Subcutaneous adipose tissue (tissue), 4 donors: ENCODE results near the gene HYCC2. TPM values are rescaled to one million over a fixed set of nuclear protein-coding genes. Genes with fewer than 3 reads are reported as not detected.

Experiments used
- total RNA-seq, 4 donors: library from RNA; depleted of rRNA; stranded (reverse); fragments of >200 nt; gene quantifications; one replicate each; pipeline ENCODE4 v1.1.0, GENCODE V29; 2016
- TF ChIP-seq, protein P1 (sequence below): fragments of 450-650 bp; IDR thresholded peaks from one replicate; pipeline ENCODE4 v1.5.1; 2016; ENCODE audit warnings: low read depth, mild to moderate bottlenecking, control low read depth, antibody characterized with exemption, moderate library complexity

Gene HYCC2
- total RNA-seq: 10 to 100 TPM; 30.5 to 47.1 (median 35.9) TPM

DNA sequence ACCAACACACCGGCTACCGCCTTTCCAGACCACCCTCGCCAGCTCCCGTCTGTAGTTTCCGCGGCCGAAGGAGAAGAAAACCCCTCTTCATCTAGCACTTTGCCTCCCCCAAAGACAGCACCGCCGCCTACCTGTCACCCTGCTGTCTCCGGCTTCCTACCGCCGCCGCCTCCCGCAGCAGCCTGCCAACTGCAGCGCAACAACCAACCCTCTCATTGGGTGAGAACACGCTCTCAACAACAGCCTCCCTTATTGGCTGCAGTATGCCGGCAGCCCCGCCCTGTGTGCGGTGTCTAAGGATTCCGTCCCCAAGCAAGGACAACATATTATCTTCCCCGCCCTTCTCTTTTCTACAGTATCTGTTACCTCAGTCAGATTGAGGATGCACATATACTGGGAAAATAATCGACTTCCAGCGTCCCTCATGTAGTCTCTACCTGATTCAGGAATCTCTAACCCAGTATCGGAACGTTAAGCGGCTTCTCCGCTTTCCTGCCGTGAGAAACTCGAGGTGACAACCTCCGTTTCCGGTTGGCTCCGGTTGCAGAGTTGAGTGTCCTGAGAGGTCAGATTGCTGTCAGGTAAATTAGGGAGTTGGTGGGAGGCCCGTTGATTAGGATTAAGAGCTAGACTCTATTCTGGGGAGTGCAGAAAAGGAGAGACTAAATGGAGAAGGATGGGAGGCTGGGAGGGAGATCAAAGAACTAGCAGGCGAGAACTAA, at the start of gene HYCC2, which contains the start of gene NDUFB3:
Gene HYCC2, minus strand, starts transcription at position 193 of the 722 bp plus-strand sequence. CDS start 47,662 bp downstream, outside the sequence.
Gene NDUFB3, plus strand, starts transcription at position 523 of the 722 bp plus-strand sequence. CDS start 6,882 bp downstream, outside the sequence.
- TF ChIP-seq, protein P1, sequence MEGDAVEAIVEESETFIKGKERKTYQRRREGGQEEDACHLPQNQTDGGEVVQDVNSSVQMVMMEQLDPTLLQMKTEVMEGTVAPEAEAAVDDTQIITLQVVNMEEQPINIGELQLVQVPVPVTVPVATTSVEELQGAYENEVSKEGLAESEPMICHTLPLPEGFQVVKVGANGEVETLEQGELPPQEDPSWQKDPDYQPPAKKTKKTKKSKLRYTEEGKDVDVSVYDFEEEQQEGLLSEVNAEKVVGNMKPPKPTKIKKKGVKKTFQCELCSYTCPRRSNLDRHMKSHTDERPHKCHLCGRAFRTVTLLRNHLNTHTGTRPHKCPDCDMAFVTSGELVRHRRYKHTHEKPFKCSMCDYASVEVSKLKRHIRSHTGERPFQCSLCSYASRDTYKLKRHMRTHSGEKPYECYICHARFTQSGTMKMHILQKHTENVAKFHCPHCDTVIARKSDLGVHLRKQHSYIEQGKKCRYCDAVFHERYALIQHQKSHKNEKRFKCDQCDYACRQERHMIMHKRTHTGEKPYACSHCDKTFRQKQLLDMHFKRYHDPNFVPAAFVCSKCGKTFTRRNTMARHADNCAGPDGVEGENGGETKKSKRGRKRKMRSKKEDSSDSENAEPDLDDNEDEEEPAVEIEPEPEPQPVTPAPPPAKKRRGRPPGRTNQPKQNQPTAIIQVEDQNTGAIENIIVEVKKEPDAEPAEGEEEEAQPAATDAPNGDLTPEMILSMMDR: no peak

DNA sequence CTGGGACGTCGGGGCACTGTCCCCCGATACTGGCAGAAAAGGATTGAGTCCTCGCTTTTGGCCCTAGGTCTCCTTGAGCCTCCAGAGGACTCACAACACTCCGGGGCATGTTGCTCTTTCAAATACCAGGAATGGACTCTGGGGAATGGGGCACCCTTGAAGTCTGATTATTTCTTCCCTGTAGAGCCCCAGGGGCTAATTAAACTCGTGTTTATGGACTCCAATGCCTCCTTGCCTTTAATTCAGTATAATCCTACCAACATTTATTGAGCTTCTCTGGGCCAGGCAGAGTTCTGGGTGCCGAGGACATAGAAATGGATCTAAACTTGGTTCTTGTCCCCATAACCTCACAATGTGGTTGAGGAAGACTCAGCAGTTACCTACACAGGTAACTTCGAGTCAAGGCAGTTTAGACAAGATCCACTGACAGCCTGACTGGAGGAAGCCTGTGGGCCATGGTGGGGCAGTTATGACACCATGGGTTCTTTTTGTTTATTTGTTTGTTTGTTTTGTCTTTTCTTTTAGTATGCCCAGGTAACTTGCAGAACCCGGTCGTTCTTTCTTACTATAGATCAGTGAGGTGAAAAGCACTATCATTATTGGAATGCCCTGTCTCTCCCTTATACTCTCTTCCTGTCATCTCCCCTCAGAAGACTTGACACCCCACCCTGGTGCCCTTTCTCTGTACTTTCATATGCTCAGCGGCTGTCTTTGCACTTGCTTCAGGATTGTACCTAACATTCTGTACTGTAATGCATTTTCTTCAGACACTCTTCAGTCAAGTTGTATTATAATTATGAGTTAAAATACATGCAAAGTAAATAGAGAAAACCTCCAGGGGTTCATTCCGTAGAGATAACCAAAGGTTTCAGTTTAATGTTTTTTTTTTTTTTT, 47.7 kb upstream of the HYCC2 start:
- TF ChIP-seq, protein P1: no peak

DNA sequence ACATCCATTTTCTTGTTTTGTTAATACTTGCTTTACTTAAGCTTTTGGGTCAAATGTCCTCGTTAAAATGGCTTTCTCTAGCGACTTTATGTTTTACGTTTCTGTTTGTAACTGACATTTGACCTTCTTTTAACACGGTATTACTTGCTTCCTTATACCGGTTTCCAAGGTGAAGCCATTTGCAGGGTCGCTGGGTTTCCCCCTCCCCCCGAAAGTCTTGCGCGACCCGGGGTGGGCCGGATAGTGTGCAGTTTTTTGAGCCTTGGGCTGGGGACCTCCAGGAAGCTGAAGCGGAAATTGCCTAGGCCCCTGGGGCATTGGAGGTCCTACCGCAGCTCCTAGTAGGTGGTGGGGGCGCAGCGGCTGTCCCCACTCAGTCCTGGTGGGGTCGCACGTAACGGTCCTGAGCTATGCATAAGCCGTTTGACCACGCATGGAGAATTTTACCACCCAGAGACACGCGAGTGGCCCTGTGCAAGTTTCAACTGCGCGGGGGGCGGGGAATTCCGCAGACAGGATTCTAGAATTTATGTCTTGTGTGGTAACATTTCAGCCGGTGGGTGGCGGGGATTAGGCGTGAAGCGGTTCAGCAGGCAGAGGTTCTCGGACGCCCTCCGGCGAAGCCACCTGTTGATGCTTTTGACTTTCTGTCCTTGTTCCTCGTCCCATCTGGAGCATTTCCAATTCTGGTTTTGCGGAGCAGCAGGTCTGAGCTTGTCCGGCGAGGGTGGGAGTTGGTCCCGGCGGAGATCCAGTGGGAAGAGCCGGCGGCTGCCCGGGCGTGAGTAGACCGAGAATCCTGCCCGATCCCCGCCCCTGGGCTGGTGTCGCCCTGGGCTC, 46.9 kb upstream of the HYCC2 start:
- TF ChIP-seq, protein P1: no peak

DNA sequence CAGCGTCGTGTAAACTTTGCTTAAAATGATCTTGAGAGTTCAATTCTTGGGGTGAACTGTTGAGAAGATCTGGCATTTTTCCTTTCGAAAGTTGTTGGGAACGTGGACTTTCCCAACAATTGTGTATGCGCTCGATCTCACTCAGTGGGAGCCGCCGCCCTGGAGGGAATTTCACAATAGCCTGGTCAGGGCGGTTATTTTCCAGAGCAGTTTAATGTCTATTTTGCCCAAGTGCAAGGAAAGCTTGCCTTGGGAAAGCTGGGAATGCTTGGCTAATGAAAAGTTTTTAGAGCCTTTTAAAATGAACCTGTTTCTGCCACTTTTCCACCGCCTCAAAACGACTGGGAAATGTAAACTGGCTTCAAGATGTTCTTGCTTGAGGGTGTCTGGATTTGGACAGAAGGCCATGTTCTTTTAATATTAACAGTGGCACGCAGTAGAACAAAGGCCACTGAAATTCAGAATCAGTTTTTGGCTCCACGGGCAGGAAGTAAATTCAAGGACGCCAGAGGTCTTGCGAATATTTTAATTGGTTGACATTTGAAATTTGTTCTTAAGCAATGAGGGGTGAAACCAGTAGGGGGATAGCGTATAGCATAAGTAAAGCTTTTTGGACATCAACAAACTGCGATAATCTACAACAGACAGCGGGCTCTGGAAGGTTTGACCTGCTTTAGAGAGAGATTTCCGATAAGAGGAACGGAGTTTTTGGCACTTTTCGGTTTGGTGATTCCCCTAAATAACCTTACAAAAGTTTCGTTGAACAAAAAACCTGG, 45.7 kb upstream of the HYCC2 start:
- TF ChIP-seq, protein P1: no peak

DNA sequence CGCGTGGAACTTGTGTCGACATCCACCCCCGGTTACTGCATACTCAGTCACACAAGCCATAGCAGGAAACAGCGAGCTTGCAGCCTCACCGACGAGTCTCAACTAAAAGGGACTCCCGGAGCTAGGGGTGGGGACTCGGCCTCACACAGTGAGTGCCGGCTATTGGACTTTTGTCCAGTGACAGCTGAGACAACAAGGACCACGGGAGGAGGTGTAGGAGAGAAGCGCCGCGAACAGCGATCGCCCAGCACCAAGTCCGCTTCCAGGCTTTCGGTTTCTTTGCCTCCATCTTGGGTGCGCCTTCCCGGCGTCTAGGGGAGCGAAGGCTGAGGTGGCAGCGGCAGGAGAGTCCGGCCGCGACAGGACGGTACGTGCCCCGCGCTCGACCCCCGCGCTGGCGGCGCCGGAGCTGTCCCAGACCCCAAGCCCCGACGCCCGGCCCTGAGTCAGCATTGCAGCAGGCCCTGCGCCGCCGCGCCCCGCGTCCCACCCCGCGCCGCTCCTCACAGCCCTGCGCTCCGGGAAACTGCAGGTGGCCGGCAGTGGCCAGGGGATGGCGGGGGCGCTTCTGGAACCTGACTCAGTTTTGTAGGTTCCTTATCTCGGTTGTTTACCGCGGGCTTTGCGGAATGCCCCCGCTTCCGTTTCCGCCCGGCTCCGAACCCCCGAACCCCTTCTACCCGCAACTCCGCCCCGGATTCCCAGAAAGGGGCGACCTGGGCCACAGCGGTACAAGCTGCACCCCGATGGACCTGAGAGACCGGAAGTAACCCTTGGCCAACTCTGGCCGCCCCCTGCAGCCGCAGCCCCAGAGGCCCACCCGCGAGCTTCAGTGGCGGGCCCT, 44.9 kb upstream of the HYCC2 start, which contains the start of gene CFLAR:
Gene CFLAR, plus strand, starts transcription at position 50 of the 844 bp plus-strand sequence. CDS start 13,702 bp downstream, outside the sequence.
- TF ChIP-seq, protein P1: no peak

DNA sequence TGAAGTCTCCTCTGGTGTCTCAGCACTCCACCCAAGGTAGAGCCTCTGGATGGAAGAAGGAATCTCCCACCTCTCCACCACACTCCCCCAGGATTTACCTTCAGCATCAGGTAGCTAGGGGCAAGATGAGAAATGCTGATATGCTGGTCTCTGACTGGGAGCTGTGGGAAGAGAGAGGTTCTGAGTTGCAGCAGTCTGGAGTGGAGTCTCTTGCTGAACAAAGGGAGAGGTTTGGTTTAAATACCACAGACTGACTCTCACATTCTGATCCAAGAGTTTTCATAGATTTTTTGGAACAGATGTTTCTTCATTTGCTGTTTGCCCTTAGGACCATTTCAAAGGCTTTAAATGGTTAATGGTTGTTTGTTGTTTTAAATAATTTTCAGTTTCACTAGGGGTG, 43.4 kb upstream of the HYCC2 start:
- TF ChIP-seq, protein P1: no peak
